C1 segment of cervical spinal cord (tissue), 14 donors: ENCODE results near the gene FCGR3B.
"Not testable (repeated sequence)": the region's sequence is repeated elsewhere in the genome, so short reads cannot be mapped to it uniquely, and the experiment has no call there.

ENCODE experiments used
- DNase-seq, 14 donors: peaks; one replicate each; lab custom pipeline; 2025; lab: John Stamatoyannopoulos, UW

FCGR3B gene

DNA sequence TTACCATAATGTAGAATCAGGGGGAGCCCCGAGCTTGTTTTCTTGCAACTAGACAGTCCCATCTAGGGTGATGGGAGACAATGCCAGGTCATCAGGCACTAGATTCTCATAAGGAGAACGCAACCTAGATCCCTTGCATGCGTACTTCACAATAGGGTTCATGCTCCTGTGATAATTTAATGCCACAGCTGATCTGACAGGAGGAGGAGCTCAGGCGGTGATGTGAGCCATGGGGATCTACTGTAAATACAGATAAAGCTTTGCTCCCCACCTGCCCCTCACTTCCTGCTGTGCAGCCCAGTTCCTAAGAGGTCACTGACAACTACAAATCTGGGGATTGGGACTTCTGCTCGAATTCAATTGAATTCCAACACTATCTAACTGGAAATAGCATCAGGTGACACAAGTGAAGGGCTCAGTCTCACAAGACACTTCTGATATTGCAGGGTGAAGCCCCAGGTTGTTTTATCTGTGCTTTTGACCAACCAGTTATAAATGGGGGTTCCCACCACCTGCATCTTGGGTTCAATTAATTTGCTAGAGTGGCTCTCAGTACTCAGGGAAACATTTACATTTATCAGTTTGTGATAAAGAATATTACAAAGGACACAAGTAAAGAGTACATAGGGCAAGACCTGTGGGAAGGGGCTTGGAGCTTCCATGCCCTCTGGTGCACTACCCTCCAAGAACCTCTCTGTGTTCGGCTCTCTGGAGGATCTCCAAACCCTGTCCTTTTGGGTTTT, 7.4 kb upstream of the FCGR3B start:
- DNase-seq: not testable (repeated sequence)

- DNase-seq: not testable (repeated sequence)
These were observed 6.0 kb upstream of the FCGR3B start for GRCh38 chr1:161636976-161637375.

- DNase-seq: not testable (repeated sequence)
These were observed 5.3 kb upstream of the FCGR3B start for GRCh38 chr1:161636189-161636782.

DNA sequence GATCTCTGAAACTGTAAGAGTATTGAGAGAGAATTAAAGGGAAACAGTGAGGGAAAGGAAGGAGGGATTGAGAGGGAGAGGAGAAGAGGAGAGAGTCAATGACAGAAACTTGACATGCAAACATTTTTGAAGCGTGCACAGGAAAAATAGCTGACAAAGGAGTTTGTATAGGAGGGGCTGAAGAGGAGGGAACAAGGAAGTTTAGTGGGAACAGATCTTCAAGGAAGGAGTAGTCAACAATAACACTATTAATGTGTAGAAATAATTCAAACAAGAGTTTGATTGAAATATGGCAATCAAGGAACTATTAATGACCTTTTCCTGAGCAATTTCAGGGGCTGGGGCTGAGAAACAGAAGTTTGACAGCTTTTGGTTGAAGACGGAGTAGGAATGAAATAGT, 4.0 kb upstream of the FCGR3B start:
- not testable (repeated sequence) for DNase-seq

DNA sequence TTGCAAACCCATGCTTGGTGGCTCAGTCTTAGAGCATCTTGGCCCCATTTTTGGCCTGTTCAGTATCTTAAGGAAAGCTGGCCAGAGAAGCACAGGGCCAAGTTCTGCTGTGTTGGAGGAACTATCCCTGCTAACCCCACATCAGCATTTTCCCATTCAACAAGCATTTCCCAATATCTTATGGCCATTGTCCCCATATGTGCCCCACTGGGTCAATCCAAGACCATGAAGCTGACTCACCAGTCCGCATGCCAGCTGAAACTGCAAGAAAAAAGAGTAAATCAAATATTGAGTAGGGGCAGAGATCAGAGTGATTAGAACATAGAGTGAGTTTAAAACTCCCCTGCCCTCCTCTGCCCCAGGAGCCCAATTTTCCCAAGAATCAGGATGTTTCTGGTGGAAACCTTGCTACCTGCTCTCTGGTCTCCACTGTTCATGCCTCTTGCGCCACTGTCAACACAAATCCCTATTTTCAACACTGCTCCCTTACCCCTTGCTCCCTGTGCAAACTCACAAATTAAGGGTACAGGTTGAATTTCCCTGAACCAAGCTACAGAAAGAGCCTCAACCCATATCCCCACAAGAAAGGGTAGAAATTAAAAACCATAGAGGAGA, 741 bp downstream of the FCGR3B start:
- not testable (repeated sequence) for DNase-seq

DNA sequence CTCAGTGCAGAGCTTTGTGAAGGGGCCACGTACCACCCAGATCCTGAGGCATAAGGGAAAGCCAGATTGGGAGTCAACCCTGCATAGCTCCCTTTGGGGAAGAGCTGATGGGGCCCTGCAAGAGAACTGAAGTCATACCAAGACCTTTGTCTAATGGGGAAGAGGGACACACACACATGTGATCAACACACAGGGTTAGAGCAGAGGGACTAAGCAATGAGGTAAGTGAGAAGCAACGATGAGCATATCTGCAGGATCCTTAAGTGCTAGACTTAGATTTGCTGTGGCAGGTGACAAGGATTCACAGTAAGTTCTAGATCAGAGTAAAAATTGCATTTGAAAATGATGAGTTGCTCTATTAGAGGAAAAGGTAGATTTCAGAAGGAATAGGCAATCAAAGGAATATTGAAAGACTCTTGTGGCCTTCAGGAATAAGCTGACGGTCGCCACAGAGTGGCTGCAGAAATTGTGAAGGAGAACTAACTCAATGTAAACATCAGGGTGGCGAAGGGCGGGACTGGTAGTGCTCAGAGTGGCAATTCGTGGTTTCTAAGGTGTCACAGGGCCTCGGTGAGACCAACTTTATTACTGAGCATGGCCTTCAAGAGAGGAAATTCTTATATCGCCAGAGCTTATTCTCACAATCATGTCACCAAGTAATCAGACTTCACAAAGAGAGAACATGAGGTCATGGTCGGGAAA, 4.4 kb downstream of the FCGR3B start:
- DNase-seq: not testable (repeated sequence)

GRCh38 chr1:161624605-161625004, 6.4 kb downstream of the FCGR3B start:
- not testable (repeated sequence) for DNase-seq

GRCh38 chr1:161623401-161624051, 7.5 kb downstream of the FCGR3B start:
- DNase-seq: not testable (repeated sequence)

DNA sequence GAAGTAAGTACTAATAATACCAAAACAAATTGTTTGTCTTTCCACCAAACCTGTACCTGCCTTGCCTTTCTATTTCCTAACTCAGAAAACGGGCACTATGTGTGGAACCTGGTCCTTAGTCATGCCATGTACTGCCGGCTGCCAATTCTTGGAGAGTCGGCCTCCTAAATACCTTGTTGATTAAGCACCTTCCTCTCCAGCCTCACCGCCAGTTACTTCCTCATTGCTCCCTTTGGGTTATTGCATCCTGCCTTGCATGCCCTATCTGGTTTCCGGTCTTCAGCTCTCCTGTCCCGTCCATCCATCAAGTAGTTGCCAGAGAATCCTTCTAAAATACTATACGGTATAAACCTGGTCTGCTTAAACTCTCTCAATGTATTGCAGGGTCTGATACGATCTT, 8.9 kb downstream of the FCGR3B start:
- not testable (repeated sequence) for DNase-seq

GRCh38 chr1:161621181-161622000, 9.6 kb downstream of the FCGR3B start:
- peak in 10 of 14 donors; percentile 11 to 69 (median 51) for DNase-seq

DNA sequence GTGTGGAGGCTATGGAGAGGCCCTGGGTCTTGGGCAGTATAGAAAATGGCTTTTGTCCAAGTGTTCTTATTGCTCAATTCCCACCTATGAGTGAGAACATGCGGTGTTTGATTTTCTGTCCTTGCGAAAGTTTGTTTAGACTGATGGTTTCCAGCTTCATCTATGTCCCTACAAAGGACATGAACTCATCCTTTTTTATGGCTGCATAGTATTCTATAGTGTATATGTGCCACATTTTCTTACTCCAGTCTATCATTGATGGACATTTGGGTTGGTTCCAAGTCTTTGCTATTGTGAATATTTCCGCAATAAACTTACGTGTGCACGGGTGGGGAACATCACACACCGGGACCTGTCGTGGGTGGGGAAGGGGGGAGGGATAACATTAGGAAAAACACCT, 10.6 kb downstream of the FCGR3B start:
- DNase-seq: not testable (repeated sequence)

- DNase-seq: not testable (repeated sequence)
These were observed 12.5 kb downstream of the FCGR3B start for GRCh38 chr1:161618517-161618916.

GRCh38 chr1:161616417-161616816, 14.6 kb downstream of the FCGR3B start:
- not testable (repeated sequence) for DNase-seq

- not testable (repeated sequence) for DNase-seq
These were observed 17.8 kb downstream of the FCGR3B start for GRCh38 chr1:161613142-161613514.

- DNase-seq: peak; percentile 44 to 99 (median 81)
These were observed 18.4 kb downstream of the FCGR3B start for GRCh38 chr1:161612322-161613141.

- DNase-seq: peak in 1 of 14 donors; percentile 51
These were observed 19.1 kb downstream of the FCGR3B start for GRCh38 chr1:161611866-161612321.

GRCh38 chr1:161610198-161610597, 20.8 kb downstream of the FCGR3B start:
- not testable (repeated sequence) for DNase-seq

- DNase-seq: not testable (repeated sequence)
These were observed 24.2 kb downstream of the FCGR3B start for GRCh38 chr1:161606541-161607336.
